Measurements from ENCODE around the gene GLOD4.

The GLOD4 gene

GRCh38 chr17:737561-738113 lies 44.4 kb downstream of the GLOD4 start:
- DNase-seq, result no peak

GRCh38 chr17:733743-734142 lies 48.3 kb downstream of the GLOD4 start:
- no peak for DNase-seq

- DNase-seq, result peak; percentile 49
Measured at GRCh38 chr17:732902-733720, 49.0 kb downstream of the GLOD4 start.

GRCh38 chr17:732067-732901 lies 49.8 kb downstream of the GLOD4 start, which contains the start of gene TLCD3A:
TSS of gene TLCD3A (plus strand) at chr17:732596. CDS start at chr17:732648, 52 bp downstream.
- peak; percentile 62 for DNase-seq

- DNase-seq, result no peak
Measured at GRCh38 chr17:731644-732066, 50.4 kb downstream of the GLOD4 start.

GRCh38 chr17:728911-729310 lies 53.2 kb downstream of the GLOD4 start:
- no peak for DNase-seq

GRCh38 chr17:726271-726919 lies 55.7 kb downstream of the GLOD4 start:
- DNase-seq, result no peak

GRCh38 chr17:725746-726145 lies 56.3 kb downstream of the GLOD4 start:
- DNase-seq, result no peak

- no peak for DNase-seq
Measured at GRCh38 chr17:725084-725483, 57.0 kb downstream of the GLOD4 start.

GRCh38 chr17:721540-721937 lies 60.5 kb downstream of the GLOD4 start:
- no peak for DNase-seq

GRCh38 chr17:720706-721539 lies 61.2 kb downstream of the GLOD4 start:
- DNase-seq, result no peak

- DNase-seq, result no peak
Measured at GRCh38 chr17:718075-718474, 64.0 kb downstream of the GLOD4 start.

Data from HCEC 1CT (cell line).